RWPE1 (cell line): ENCODE results near the gene PAGE2B.

ENCODE experiments used
- CTCF ChIA-PET: fragments of 350-600 bp; sonication (Branson Sonifier 250); formaldehyde crosslinking; extraction: SDS; loops from one replicate; lab custom pipeline; 2021; lab: Yijun Ruan, JAX
- POLR2A ChIA-PET: fragments of 400-600 bp; formaldehyde crosslinking; extraction: SDS; loops from one replicate; lab custom pipeline; 2020; ENCODE audit warnings: antibody characterized with exemption; ENCODE audit not compliant: low non-redundant PET; lab: Yijun Ruan, JAX
- DNase-seq: peaks from one replicate; pipeline ENCODE4 v3.0.0; 2012; ENCODE audit warnings: low spot score
- H3K27ac ChIP-seq: fragments of 450-650 bp; 2 replicates; pipeline ENCODE4 v1.5.1; 2017
- TF ChIP-seq, protein P1 (sequence below): fragments of 450-650 bp; conservative IDR thresholded peaks from 2 replicates; pipeline ENCODE4 v1.5.1; 2017; ENCODE audit warnings: low read depth, mild to moderate bottlenecking

The PAGE2B gene

DNA sequence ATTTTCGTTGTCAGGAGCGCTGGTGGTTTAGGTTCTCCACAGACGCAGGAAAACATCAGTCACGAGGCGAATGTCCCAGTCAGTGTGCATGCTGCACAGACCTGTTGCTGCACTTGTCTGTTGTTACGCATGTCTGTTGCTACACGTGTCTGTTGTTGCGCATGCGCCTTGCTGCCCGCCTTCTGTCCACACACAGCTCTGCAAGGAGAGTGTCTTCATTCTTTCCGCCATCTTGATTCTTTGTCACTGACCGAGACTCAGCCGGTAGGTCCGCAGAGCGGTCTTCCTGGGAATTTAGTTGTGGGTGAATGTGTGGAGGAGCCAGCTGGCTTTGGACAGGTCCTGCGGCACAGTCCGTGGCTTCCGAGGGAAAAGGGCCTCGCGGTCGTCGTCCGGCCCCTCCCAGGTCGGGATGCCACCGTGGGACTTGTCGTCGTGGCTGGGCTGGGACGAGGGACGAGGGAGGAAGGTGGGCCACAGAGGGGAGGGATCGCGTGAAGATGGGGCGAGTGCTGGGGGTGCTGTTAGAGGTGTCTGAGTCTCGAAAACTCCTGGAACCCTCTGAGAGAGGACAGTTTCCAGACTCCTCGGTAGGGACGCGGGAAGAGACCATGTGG is at the start of gene PAGE2B:
PAGE2B (plus strand) TSS at position 180 of the 617 bp plus-strand sequence. CDS start 1,012 bp downstream, outside the sequence.
- no peak within 1 kb of the TSS for H3K27ac ChIP-seq
- CTCF ChIA-PET = no interaction called here
- TF ChIP-seq, protein P1, sequence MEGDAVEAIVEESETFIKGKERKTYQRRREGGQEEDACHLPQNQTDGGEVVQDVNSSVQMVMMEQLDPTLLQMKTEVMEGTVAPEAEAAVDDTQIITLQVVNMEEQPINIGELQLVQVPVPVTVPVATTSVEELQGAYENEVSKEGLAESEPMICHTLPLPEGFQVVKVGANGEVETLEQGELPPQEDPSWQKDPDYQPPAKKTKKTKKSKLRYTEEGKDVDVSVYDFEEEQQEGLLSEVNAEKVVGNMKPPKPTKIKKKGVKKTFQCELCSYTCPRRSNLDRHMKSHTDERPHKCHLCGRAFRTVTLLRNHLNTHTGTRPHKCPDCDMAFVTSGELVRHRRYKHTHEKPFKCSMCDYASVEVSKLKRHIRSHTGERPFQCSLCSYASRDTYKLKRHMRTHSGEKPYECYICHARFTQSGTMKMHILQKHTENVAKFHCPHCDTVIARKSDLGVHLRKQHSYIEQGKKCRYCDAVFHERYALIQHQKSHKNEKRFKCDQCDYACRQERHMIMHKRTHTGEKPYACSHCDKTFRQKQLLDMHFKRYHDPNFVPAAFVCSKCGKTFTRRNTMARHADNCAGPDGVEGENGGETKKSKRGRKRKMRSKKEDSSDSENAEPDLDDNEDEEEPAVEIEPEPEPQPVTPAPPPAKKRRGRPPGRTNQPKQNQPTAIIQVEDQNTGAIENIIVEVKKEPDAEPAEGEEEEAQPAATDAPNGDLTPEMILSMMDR = no peak
- no peak for DNase-seq
- POLR2A ChIA-PET = no interaction called here

- TF ChIP-seq, protein P1 = no peak
- ChIA-PET CTCF (no interaction called here), POLR2A (no interaction called here)
- no peak overlapping the region for H3K27ac ChIP-seq
- DNase-seq = no peak
These were observed 48.7 kb upstream of the PAGE2B start for GRCh38 chrX:55026143-55026542.

GRCh38 chrX:55026840-55027239 is 48.0 kb upstream of the PAGE2B start:
- ChIA-PET POLR2A (no interaction called here), CTCF (no interaction called here)
- no peak overlapping the region for H3K27ac ChIP-seq
- TF ChIP-seq, protein P1 = no peak
- DNase-seq = no peak

DNA sequence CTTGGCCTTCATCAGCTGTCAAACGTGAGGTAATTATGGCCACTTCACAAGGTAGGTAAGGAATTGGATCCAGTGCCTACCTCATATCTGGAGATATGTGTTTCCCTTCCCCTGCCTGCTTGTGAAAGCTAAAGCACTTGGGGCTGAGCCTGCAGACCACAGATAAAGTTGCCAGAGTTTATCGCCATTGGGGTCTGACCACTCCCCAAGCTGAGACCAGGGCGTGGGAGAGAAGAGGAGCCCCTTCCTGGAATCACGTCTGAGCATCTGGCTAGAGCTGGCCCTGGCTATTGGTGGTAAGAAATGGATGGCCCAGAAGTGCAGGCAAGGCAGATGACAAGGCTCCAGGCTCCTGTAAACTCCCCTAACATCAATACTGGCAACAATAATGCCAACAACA is 46.8 kb upstream of the PAGE2B start:
- DNase-seq = no peak
- TF ChIP-seq, protein P1 = no peak
- ChIA-PET POLR2A (no interaction called here), CTCF (no interaction called here)
- H3K27ac ChIP-seq = no peak overlapping the region

DNA sequence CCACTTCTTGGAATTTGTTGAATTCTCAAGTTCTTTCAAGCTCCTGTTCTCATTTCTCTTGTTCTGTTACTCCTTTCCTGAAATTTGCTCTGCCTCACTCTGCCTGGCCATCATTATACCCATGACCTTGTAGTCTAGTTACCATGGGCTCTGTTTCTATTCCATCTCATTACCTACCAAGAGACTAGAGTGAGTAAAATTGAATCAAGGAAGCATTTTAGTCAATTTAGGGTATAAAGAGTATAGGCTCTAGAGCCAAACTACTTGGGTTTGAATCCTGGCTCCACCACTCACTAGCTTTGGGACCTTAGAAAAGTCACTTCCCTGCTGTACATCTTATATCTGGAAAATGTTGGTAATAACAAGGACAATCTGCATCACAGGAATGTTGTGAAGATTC is 46.2 kb upstream of the PAGE2B start:
- CTCF ChIA-PET = no interaction called here
- POLR2A ChIA-PET = no interaction called here
- TF ChIP-seq, protein P1 = no peak
- DNase-seq = no peak
- no peak overlapping the region for H3K27ac ChIP-seq

GRCh38 chrX:55029291-55029690 is 45.5 kb upstream of the PAGE2B start:
- no peak overlapping the region for H3K27ac ChIP-seq
- ChIA-PET POLR2A (no interaction called here), CTCF (no interaction called here)
- DNase-seq = no peak
- TF ChIP-seq, protein P1 = no peak
